HG02759 (cell line): ENCODE measurements around the gene CDC14B.
"Not testable (repeated sequence)": the region's sequence is repeated elsewhere in the genome, so short reads cannot be mapped to it uniquely, and the experiment has no call there.

Source experiments
- ATAC-seq: cut with Tn5 transposase; IDR thresholded peaks from one replicate; pipeline ENCODE4 v1.9.1; 2021; ENCODE audit warnings: mild to moderate bottlenecking, moderate library complexity; ENCODE audit not compliant: unreplicated experiment

Gene CDC14B

GRCh38 chr9:96551403-96551802 is 68.2 kb downstream of the CDC14B start:
- ATAC-seq, result no peak

- ATAC-seq, result no peak
Measured at GRCh38 chr9:96550659-96551058, 69.0 kb downstream of the CDC14B start.

DNA sequence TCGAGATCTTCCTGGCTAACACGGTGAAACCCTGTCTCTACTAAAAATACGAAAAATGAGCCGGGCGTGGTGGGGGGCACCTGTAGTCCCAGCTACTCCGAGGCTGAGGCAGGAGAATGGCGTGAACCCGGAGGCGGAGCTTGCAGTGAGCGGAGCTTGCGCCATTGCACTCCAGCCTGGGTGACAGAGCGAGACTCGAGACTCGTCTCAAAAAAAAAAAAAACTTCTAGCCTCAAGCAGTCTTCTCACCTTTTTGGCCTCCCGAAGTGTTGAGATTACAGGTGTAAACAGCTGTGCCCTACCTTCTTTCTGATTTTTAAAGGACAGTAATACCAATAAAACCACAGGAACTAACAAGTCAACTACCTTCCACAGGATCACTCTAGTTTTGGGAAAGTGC is 76.5 kb downstream of the CDC14B start:
- ATAC-seq, result not testable (repeated sequence)

DNA sequence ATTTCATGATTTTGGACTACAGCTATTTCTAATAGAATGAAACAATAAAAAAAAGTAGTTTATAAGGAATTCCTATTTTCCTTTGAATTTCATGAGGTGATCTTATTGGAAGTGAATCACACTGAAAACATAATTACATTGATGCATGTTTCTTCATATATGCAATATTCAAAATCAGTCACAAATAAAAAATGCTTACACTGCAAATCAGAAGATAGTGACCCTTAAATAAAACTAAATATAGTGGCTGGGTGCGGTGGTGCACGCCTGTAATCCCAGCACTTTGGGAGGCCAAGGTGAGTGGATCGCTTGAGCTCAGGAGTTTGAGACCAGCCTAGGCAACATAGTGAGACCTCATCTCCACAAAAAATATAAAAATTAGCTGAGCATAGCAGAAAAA is 79.5 kb downstream of the CDC14B start:
- no peak for ATAC-seq

DNA sequence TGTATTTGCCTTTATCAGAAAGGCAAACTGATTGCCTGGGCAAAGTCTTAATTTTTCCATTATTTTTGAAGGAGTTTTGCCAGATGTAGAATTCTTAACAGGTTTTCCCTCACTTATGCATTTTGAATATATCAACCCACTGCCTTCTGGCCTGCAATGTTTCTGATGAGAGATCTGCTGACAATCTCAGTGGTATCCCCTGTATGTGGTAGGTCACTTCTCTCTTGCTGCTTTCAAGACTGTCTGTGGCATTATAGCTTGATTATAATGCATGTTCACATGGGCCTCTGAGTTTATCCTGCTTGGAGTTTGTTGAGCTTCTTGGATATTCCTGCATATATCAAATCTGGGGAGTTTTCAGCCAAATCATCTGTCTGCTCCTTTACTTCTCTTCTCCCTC is 87.5 kb downstream of the CDC14B start:
- no peak for ATAC-seq

- ATAC-seq, result no peak
Measured at GRCh38 chr9:96524764-96525163, 94.9 kb downstream of the CDC14B start.

GRCh38 chr9:96524045-96524444 is 95.6 kb downstream of the CDC14B start:
- no peak for ATAC-seq

DNA sequence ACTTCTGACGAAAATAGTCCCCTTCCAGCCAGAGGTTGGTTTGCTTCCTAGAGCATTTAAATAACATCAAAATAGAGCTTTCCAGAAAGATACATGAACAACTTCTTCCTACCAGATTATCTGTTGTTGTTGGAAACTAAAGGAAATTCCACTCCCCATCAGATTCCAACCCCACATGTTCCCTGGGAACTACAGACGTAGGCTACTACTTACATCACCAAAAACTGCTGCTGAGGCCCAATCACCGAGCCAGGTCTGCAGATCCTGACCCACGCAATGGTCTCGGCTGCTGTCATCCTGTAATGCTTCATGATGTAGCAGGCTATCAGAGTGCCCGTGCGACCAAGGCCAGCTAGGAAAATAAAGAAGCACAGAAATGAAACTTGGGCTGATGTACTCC is 96.3 kb downstream of the CDC14B start:
- no peak for ATAC-seq

DNA sequence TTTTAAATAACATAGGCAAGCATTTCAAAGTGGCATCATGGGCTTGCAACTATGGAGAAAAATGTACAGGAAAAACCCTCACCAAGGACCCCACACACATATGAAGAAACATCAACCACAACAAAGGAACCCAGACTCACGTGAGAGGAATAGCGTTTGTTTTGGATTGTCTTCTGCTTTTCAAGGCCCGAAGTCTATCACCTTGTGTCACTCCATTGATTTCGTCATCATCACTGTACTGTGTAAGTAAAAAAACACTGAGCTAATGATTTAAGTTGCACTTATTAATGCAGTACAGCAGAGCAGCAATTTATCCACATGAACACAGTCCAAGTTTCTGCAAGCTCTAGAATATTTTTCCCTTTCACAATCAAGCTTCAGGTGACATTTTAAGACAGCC is 97.3 kb downstream of the CDC14B start:
- ATAC-seq, result no peak

DNA sequence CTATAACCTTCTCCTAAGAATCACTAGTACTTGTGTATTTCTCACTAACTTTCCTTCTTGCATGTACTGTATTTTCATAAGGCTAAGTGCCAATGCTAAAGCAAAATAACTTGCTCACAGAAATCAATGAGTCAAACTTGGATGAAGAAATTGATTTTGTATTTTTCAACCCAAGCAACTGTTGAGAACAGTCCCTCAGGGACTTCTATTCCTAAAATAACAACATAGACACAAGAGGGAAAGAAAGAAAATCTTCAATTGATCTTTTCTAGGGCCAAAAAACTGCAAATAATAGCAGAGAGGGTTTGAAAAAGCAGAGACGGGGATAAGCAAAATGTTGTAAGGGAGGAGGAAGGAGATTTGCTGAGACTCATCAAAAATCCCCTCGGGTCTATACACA is 99.9 kb downstream of the CDC14B start:
- ATAC-seq, result no peak

DNA sequence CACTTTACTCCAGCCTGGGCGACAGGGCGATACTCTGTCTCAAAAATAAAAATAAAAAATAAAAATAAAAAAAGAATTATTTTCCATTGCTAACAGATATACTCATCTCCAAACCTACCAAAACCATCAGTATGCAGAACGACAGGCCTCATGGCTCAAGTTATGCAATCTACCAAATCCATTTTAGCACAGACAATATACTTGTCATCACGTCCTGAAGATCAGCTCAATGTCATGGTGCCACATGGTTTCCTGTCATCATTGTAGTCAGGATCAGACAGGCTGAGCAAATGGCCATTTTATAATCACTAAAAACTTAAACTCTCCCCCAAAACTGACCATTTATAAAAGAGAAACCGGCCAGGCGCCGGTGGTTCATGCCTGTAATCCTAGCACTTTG is 100.5 kb downstream of the CDC14B start:
- ATAC-seq, result no peak

DNA sequence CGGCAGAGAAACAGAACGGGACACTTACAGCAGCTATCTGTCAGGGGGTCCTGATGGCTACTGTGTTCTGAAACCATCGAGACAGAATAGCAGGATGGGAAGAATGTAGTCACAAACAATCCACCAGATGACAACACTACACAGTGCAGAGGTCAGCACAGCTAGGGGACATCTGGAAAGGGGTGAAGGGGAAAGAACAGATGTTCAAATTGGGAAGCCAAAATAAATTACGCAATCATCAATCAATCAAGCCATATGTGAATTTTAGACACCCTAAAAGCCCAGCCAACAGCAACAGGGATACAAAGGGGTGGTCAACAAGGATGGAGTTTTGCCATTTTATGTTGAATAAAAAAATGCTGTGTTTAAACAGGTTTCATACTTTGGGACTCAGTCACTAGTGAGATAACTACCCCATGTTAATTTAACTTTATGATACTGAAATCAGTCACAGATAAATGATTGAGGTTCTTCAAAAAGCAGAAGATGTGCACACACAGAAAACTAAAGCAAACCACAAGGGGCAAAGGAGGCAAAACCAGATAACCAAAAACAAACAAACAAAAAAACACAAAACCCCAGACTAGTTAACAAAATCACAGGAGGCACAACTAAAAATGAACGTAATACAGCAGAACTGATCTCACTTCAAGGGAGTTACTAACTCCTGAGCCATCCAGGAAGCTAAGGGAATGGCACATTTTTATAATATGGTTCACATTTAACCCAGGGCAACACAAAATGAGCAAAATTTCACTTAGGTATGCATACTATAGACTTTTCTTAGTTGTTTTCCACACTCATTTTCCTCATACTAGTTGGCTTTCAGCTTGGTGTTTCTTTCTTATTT is 103.8 kb downstream of the CDC14B start:
- ATAC-seq, result no peak

DNA sequence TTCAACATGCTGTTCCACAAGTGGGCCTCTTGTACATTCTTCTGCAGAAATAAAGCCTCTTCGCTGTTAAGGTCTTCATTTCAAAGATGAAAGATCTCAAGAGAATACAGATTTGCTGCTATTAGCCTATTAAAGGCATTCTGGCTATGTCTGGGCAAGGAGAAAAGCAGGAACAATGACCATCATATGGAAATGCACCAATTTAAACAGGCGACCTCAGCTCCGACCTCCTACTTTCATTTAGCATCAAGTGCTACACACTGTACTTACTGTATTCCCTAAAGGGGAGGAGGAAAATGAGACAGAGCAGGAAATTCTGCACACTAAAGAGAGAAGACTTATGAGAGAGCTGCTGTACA is 104.9 kb downstream of the CDC14B start:
- no peak for ATAC-seq

DNA sequence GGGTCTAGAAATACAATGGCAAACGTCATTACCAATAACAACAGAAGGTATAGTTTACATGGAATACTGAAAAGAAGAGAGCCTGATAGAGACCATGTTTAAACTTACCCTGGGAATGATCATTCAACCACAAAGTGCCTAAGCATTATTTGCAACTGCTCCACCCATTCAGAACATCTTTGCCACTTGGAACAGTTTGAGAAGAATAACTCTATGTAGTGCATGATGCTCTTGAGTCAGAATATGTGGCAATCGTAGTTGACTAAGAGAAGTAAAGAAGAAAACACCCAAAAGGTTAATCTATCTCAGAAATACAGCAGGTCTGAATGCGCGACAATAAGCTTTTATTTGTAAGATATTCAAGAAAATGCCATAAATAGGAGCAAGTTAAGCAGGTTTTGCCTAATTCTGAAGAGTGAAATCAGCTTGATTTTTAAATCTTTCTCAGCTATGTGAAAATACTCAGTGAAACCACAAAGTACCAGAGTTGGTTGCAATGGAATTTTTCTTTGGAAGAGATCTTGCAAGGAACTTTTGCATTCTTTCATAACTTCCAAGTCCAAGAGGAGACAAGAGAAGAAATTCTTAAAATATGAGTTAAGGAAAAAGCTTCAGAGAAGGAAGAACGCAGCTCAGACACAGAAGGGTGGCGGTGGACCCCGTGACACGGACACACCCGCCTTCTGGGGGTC is 105.4 kb downstream of the CDC14B start:
- ATAC-seq, result no peak

DNA sequence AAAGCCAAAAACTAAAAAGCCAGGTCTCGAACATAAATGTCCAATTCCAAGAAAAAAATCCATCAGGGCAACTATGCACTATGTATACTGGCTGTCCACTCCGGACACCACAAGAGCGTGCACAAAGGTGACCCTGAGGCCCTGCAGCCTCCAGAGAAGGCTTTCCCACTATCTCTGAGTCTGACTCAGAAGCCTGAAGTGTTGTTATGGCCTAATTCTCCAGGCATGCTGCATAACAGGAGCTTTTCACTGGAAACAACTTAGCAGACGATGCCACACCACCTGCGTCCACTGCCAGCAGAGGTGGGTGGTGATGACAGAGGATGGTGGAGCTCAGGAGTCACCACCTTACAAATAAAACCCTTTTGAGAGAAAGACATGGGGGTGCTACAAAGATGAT is 106.0 kb downstream of the CDC14B start:
- ATAC-seq, result no peak

DNA sequence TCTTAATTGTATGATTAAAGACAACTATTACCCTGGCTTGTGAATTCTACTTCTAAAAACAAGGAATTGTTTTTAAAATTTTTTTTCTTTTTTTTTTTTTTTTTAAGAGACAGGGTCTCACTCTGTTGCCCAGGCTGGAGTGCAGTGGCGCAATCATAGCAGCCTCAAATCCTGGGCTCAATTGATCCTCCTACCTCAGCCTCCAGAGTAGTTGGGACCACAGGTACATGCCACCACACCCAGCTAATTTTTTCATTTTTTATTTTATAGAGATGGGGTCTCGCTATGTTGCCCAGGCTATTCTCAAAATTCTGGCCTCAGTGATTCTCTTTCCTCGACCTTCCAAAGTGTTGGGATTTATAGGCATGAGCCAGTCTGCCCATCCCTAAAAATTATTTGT is 107.4 kb downstream of the CDC14B start:
- no peak for ATAC-seq

DNA sequence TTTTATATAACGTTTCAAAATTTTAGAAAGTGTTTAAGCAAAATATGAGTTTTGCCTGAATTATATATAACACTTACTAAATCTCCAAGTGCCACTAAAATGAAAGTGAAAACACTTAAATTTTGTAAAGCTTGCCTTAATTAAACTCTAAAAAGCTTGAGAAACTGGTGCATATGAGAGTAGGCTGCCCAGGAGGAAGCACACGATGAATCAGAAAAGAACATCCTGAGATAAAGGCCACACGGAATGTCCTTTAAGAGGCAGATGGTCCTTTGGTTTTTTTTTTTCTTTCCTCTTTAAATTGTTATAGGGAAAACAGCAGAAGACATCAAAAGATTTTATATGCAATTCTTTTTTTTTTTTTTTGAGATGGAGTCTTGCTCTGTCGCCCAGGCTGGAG is 109.4 kb downstream of the CDC14B start:
- ATAC-seq, result no peak

DNA sequence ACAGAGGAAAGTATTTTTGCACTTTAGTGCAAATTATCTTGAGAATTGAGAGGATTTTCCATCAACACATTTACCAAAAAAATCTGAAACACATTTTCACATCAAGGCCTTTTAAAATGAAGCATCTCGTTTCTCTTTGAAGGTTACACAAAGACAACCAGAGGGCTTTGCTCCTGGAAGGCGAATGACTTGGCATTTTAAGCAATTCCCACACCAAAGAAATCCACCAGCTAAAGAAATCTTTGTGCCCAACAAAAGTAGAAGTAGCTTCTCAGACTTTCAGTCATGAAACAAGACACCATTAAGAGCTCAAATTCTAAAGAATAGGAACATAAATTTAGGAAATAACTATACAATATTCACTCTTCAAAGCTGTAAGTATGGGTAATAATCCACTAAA is 109.8 kb downstream of the CDC14B start:
- no peak for ATAC-seq

DNA sequence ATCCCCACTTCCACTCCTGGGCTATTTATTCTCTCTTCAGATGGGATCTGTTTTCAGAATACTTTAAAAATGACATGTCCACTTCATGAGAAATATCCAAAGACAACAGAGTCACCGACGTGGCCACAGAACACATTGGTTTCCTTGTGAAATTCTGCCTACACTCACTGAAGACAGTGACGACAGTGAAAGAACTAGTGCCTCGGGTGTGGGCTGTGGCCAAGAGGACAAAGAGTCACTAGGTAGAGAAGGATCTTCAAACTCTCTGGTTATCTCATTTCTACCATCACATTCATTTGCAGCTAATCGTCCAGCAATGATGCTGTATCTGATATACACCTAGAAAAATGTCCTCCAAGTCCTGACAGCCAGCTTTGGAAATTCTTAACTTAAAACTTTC is 110.6 kb downstream of the CDC14B start:
- no peak for ATAC-seq

- no peak for ATAC-seq
Measured at GRCh38 chr9:96508227-96508940, 111.3 kb downstream of the CDC14B start.

- no peak for ATAC-seq
Measured at GRCh38 chr9:96505316-96505991, 114.2 kb downstream of the CDC14B start.
